Activated CD4-positive, CD25-positive, alpha-beta regulatory T cell treated with anti-CD3 and anti-CD28 coated beads, Interleukin-2, amount 50 U/mL, for 72 hours (primary cell): Measurements from ENCODE around the gene TSPAN4.
A peak's percentile ranks its signal among the peaks of the same experiment; 100 is the strongest.

Experiments
- DNase-seq: peaks from one replicate; pipeline ENCODE4 v3.0.0; 2021

Gene TSPAN4

DNA sequence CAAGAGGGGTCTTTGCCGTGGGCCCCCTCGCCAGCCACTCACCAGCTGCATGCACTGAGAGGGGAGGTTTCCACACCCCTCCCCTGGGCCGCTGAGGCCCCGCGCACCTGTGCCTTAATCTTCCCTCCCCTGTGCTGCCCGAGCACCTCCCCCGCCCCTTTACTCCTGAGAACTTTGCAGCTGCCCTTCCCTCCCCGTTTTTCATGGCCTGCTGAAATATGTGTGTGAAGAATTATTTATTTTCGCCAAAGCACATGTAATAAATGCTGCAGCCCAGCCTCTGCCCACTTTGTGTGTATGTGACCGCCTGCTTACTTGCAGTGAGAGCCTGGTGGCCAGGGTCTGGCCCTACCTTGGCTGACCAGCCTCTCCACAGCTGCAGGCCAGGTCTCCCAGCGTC is 17.7 kb upstream of the TSPAN4 start:
- DNase-seq: no peak

DNA sequence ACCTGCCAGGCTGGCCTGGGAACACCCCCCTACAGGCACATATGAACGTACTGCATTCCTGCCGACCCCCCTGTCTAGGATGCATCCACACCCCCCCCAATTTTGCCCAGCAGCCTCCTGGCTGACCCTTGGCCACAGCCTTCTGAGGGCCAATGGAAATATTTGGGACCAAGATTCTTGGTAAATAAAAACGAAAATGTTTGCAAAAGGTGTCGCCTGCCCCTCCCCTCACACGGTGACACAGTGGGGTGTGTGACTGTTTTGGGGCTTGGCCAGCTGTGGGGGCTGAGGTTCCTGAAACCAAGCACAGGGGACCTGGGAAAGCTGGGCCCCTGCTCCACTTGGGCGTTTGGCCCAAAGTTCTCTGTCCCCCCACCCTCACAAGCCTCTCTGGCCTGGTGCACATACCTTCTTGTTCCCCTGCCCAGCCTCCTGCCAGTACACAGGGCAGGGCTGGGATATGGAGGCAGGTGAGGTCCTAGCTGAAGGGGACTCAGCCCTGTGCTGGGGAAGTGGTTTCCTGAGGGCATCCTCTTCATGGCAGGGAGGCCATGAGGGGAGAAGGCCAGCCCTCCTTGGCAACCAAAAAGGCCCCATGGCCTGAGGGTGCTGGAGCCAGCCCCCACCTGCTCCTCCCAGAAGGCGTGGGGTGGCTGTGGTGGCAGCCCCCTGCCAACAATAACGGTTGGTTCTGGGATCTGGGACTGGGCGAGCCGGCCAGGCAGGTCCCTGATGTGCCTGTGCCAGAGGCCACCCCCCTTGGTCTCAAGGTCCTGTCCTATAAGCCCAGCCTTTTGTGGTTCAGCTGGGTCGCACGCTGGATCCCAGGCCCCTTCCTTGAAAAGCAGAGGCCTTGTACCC is 17.1 kb upstream of the TSPAN4 start:
- no peak for DNase-seq

DNA sequence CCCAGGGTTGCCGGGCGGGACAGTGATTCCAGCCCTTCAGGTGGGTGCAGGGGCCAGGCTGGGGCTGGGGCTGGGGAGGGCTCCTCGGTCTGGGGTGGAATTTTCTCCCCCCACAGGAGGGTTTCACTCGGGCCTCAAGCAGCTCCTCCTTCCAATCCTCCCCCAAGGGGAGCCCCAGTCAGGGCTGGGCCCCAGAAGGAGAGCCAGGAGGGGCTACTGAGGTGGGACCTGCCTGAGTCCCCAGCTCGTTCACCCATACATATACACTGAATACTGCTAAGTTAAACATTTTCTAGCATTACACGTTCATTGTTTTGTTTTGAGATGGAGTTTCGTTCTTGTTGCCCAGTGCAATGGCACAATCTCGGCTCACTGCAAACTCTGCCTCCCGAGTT is 16.4 kb upstream of the TSPAN4 start:
- no peak for DNase-seq

DNA sequence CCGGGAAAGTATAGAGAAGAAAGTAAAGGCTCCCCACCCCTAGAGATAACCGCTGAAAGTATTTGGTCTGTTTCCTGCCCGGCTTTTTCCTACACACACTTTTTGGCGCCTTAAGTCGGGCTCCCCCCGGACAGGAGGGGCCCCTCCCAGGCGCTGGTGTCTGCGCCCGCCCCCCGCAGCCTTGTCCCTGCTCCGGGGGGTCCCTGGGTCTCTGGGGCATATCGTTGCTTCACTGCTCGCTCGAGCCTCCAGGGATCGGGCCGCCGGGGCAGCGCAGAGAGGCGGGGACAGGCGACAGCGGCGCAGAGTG is 15.9 kb upstream of the TSPAN4 start:
- no peak for DNase-seq

DNA sequence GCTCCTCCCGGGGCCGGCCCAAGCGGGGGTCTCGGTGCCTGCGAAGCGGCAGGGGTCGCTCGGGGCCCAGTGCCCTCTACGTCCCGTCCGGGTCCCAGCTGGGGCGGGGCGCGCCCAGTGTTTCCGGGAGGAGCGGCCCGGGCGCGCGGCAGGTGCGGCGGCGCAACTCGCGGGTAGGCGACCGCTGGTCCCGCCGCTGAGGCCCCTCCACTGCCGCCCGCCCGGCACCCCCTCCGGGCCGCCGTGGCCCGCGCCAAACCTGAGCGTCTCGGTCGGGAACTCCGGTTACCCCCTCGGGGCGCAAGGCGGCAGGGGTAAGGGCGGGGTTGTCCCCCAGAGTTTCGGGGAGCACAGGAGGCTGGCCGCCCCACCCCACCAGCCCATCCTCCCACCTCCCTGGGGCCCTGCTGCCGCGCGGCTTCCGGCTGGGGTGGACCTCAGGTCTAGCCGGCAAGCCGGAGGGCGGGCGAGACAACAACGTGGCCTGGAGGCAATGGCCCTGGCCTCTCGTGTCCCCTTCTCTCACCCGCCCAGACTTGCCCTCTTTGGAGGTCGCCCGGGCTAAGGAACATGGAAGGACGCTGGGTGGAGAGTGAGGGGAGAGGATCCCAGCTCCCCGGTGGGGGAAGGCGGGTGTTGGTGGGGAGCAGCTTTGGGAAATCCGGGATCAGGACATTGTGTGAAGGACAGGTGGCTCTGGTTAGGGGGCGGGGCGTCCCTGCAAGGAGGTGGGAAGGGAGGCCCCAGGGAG is 15.3 kb upstream of the TSPAN4 start:
- DNase-seq: no peak

DNA sequence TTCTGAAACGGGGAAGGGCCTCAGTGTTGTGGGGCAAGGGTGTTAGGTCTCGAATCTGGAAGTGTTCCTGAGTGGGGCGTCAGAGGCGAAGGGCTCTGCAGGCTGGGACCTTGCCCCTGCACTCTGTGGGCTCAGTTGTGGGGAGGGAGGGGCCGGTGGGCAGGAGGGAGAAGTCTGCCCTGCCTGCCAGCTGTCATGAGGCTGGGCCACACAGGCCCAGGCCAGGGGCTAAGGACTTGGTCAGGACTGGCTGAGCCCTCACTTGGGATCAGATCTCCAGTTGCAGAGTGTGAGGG is 14.8 kb upstream of the TSPAN4 start, which contains the start of gene CRACR2B:
Gene CRACR2B (plus strand): TSS at position 23 of the 296 bp plus-strand sequence. CDS start 689 bp downstream, outside the sequence.
- DNase-seq: no peak

DNA sequence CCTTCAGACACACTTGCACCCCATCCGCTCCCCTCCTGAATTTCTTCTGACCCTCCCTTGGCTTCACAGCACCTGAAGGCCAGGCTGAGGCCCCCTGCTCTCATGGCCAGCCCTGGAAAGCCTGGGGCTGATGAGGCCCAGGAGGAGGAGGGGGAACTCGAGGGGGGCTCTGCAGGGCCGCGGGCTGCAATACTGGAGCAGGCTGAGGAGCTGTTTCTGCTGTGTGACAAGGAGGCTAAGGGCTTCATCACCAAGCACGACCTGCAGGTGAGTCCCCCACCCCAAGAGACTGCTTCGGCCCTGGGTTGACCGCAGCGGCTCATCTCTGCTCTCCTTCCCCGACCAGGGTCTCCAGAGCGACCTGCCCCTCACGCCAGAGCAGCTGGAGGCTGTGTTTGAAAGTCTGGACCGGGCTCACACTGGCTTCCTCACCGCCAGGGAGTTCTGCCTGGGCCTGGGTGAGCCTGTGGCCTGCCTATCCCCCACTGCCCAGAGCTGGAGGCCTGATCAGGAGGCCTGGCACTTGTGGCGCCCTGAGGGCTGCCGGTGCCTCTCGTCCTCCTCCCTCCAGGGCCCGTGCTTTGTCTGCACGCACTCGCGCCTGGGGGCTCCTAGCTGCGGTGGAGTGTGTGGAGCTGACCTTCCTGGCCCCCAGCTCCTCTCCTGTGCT is 14.0 kb upstream of the TSPAN4 start:
- DNase-seq: no peak

DNA sequence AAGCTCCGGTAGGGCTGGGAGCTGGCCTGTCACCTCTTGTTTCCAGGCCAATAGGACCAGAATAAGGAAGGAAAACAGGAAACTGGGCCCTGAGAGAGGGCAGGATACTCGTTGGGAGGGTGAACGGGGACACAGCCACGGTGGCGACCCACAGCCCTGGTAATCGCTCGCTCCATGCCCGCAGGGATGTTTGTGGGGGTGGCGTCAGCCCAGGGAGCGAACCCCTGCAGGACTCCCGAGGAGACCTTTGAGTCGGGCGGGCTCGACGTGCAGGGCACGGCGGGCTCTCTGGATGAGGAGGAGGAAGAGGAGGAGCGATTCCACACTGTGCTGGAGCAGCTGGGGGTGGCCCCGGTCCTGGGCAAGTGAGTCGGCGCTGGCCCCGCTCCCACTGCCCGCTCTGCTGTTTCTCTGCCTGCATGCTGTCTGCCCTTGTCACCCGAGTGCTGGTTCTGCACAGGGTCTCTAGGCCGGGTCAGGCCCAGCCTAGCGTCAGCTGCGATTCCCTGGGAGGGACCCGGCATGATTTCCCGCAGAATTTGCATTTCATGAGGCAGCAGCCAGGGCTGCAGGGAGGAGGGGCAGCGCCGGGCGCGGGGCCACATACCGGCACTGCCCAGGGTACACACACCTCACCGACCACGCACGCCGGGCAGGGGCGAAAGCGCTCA is 13.3 kb upstream of the TSPAN4 start:
- DNase-seq: no peak

DNA sequence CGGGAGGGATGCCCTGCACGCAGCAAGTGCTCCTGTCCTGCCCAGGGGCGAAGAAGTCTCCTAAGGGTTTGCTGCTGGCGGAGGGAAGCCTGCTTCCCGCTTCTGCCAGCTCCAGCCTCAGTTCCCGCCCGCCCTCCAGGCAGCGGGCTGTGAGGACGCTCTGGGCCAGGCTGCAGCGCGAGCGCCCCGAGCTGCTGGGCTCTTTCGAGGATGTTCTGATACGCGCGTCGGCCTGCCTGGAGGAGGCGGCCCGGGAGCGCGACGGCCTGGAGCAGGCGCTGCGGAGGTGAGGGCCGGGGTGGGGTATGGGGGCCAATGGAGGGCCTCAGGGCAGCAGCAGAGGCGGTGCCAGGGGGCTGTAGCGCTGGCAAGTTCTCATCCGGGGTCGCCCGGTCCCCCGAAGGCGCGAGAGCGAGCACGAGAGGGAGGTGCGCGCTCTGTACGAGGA is 12.8 kb upstream of the TSPAN4 start:
- DNase-seq: no peak

DNA sequence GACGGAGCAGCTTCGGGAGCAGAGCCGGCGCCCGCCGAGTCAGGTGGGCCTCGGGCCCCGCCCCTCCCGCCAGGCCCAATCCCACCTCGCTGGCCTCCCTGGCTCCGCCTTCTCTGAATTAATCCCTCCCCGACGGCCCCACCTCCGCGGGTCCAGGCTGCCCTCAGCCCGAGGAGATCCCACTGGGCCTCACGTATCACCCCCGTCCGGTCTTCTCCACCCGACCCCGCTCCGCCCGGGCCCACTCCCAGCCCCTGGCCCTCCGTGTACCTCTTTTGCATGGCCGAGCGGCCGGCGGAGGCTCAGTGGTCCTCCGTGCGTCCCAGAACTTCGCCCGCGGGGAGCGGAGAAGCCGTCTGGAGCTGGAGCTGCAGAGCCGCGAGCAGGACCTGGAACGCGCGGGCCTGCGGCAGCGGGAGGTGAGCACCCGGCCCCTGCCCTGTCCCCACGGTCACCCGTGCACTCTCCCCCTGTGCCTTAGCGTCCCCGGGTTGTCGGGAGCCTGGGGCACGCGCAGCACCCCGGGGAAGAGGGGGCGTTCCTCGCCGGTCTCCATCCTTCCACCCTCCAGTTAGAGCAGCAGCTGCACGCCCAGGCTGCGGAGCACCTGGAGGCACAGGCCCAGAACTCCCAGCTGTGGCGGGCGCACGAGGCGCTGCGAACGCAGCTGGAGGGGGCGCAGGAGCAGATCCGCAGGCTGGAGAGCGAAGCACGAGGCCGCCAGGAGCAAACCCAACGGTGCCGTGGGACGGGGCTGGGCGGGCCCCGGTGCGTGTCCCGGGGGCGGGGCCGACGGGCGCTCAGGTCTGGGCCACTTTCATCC is 12.1 kb upstream of the TSPAN4 start:
- peak; percentile 53 for DNase-seq

DNA sequence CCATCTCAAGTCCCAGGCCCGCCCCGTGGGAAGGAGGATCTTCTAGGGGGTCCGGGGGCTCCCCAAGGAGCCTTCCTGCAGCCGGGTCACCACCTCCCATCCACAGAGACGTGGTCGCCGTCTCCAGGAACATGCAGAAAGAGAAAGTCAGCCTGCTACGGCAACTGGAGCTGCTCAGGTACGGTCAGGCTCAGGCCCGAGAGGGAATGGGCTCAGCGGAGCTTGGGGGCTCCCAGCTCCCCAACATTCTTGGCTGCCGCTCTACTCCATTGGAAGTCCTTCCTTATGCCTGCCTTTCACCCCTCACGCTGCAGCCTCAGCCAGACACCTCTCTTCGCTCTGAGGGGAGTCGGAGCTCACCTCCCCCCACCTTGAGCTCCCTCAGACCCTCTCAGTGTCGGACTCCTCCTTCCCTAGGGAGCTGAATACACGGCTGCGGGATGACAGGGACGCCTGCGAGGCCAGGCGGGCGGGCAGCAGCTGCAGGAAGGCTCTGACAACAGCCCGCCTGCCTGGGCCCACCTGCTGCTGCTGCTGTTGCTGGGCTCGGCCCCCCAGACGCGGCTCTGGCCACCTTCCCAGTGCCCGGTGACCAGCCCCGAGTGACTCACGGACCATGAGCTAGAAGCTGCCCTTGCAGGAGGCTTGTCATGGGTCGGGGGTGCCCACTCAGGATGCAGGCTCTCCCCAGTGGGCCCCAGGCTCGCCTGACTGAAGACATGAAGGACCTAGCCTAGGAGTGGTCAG is 11.4 kb upstream of the TSPAN4 start:
- DNase-seq: no peak

DNA sequence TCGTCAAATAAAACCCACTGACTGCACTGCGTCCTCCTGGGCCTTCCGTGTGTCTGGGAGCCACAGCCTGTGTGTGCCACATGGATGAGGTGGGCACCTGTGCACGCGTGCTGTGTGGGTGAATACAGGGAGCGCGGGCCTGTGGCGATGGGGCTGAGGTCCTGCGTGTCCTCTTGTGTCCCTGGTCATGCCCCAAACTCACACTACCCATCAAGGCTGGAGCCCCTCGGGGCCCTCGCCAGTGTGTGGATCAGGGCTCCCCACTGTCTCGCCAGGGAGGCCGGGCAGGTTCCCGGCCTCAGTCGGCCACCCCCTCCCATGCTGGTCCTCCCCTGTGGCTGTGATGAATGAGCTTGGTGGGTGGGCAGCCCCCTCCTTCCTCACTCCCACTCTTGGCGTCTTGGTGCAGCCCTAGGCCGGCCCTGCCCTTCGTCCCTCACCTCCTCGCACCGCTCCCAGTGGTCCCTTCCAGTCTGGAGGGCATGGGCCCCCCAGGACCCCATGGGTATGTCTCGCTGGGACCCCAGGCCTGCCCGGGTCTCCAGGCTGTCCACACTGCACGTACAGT is 10.6 kb upstream of the TSPAN4 start:
- no peak for DNase-seq

DNA sequence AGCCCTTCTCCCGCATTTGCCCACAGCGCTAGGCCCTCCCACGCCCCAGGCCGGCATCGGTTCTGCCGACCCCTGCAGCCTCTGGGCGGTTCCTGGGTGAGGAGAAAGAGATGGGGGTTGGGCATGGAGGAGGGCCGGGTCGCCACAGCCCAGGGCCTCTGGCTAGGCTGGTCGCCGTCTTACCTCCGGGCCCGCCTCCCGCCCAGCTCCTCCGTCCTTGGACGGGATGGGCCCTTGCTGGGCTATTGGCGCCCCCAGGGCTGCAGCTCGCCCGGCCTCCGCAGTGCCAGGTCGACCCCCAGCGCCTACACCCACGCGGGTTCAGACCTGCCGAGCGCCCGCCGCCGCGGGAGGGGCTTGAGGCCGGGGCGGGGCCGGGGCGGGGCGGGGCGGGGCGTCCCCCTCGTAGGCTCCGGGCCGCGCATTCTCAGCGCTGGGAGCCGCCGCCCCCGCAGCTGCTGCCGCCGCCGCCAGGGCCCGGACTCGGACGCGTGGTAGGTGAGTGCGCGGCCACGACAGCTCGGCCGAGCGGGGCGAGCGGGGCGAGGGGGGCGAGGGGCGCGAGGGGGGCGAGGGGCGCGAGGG is 10.0 kb upstream of the TSPAN4 start, which contains the start of gene CD151:
Gene CD151 (plus strand): TSS at position 424 of the 585 bp plus-strand sequence. CDS start 3,118 bp downstream, outside the sequence.
- DNase-seq: peak; percentile 61

DNA sequence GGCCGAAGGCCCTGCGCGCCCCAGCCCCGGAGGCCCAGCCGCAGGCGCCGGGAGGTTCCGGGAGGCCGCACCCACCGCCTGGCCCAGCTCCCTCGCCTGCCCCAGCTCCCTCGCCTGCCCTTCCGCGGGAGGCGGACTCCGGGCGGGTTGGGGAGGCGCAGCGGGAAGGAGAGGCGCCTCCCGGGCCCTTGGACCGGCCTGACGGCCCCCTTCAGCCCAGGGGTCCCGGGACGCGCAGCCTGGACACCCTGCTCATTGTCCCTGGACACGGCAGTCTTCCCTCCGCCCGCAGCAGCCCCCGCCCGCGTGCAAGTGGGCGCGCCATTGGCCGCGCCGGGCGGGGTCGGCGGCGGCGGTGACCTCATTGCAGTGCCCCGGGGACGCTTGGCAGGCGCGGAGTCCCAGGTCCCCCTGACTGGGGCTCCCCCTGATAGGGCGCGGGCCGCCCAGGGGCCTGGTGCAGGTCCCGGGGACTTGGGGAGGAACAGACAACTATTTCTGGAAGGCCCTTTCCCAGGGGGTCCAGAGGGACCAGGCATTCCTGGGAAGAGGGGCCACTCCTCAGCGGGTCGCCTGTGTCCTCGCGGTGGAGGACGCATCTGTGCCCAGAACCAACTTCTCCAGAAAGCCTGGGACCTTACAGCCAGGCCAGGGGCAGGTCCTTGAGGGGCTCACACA is 9.4 kb upstream of the TSPAN4 start:
- peak; percentile 53 for DNase-seq

DNA sequence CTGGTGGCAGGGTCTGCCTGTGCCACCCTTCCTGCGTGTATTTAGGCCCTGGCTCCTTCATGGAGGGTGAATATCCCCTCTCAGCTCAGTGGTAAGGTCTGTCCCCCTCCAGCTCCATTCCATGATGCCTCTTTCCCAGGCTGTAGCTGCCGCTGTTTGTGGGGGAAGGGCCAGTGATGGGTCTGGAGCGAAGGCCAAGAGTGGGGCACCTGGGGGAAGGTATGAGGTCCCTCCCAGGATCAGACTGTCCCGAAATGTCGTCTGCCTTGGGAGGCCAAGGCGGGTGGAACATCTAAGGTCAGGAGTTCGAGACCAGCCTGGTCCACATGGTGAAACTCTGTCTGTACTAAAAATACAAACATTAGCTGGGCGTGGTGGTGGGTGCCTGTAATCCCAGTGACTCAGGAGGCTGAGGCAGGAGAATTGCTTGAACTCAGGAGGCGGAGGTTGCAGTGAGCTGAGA is 8.8 kb upstream of the TSPAN4 start:
- no peak for DNase-seq

DNA sequence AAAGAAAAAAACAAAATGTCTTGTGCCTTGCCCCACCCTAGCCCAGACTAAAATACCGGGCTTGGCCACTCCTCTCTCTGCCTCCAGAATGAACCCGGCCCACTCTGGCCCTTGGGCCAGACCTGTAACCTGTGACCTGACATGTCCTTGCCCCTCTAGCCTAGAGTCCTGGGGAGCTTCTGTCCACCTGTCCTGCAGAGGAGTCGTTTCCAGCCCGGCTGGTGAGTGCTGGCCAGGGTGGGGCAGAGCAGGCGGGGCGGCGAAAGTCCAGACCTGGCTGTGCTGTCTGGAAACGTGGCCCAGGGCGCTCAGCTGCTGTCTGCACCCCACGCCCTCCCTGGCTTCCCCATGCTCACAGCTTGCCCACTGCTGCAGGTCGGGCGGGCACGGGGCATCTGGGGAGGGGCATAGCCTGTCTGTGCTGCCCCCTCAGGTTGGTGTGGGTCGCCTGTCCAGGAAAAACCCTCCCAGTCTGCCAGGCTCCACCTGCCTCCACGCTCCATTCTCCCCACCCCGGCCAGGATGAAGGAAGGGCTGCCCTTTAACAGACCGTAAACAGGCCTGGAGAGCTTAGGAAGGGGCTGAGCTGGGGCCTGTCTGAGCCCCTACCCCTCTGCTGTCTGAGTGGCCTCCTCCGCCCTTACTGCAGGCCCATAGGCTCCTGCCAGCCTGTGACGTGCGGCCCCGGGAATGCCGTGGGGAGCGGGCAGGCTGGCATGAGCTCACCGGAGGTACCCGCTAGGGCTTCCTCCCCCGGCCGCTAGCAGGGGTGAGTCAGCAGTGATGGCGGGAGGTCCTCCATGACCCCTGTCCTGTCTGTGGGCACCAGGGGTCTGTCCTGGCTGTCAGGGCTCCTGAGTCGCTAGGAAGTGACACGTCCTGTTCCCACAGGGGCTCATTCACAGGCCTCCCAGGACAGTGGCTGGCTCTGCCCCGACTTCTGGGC is 8.0 kb upstream of the TSPAN4 start:
- no peak for DNase-seq

DNA sequence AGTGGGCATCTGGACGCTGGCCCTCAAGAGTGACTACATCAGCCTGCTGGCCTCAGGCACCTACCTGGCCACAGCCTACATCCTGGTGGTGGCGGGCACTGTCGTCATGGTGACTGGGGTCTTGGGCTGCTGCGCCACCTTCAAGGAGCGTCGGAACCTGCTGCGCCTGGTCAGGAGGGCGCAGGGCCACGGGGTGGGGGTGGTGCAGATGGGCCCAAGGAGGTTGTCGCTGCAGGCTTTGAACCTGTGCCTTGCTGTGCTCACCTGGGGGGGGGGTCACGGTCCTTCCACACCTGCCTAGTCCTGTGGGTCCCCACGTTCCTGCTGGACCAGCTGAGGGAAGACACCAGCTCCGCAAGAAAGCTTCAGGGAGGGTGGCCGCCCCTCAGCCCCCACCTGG is 6.4 kb upstream of the TSPAN4 start:
- DNase-seq: no peak

DNA sequence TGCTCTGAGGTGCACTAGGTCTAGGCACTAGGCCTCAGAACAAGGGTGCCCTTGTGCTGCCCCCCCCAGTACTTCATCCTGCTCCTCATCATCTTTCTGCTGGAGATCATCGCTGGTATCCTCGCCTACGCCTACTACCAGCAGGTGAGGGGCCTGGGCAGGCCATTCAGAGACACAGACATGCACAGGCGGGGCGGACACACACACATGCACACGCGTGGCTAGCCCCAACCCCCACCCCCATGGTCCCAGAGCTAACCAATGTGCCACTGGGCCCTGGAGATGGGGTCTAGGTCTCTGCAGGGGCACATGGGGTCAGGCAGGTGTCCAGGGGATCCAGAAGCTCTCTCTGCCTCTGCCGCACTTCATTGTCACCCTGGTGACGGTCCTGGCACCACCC is 6.0 kb upstream of the TSPAN4 start:
- no peak for DNase-seq
